HG03045 (cell line): ENCODE measurements around the gene CTSS.
A peak's percentile ranks its signal among the peaks of the same experiment; 100 is the strongest.

Source experiments
- ATAC-seq: cut with Tn5 transposase; IDR thresholded peaks from one replicate; pipeline ENCODE4 v1.9.1; 2021; ENCODE audit warnings: mild to moderate bottlenecking, moderate library complexity; ENCODE audit not compliant: unreplicated experiment

The CTSS gene

GRCh38 chr1:150706091-150706490 is 59.5 kb downstream of the CTSS start:
- no peak for ATAC-seq

- no peak for ATAC-seq
Observed at GRCh38 chr1:150703427-150703826, 62.2 kb downstream of the CTSS start.

GRCh38 chr1:150696995-150697927 is 68.3 kb downstream of the CTSS start, which contains the start of gene GOLPH3L:
Gene GOLPH3L (minus strand): TSS chr1:150697154. CDS start chr1:150694838, 2,316 bp downstream.
- peak; percentile 99 for ATAC-seq

GRCh38 chr1:150696590-150696989 is 69.0 kb downstream of the CTSS start:
- no peak for ATAC-seq

- ATAC-seq = no peak
Observed at GRCh38 chr1:150696162-150696561, 69.4 kb downstream of the CTSS start.

- no peak for ATAC-seq
Observed at GRCh38 chr1:150695561-150695960, 70.0 kb downstream of the CTSS start.

GRCh38 chr1:150692720-150693119 is 72.9 kb downstream of the CTSS start:
- no peak for ATAC-seq

GRCh38 chr1:150688763-150689162 is 76.8 kb downstream of the CTSS start:
- ATAC-seq = no peak

GRCh38 chr1:150686275-150686674 is 79.3 kb downstream of the CTSS start:
- ATAC-seq = no peak

GRCh38 chr1:150683914-150684313 is 81.7 kb downstream of the CTSS start:
- ATAC-seq = no peak
